ENCODE data around the gene COG1. TPM values are rescaled to one million over a fixed set of nuclear protein-coding genes. Genes with fewer than 3 reads are reported as not detected.
A peak's percentile ranks its signal among the peaks of the same experiment; 100 is the strongest.
"Not testable (repeated sequence)": the region's sequence is repeated elsewhere in the genome, so short reads cannot be mapped to it uniquely, and the experiment has no call there.

COG1 gene
- total RNA-seq, 1 experiment from 2014 or later: 24.1 TPM

- Histone ChIP-seq H3K4me2 (ENCODE audit: low read length) (no peak overlapping the region), H3K9me3 (ENCODE audit: low read length) (no peaks in the 10 kb centered on the region), H3K4me3 (ENCODE audit: low read length) (no peak overlapping the region), H3K9ac (ENCODE audit: low read length) (no peak overlapping the region), H3F3A (ENCODE audit: low read length, unreplicated experiment) (no peaks in the 10 kb centered on the region), H3K27ac (ENCODE audit: low read length) (no peak overlapping the region), H3K27me3 (ENCODE audit: low read length) (no peaks in the 10 kb centered on the region), H4K20me1 (ENCODE audit: low read length) (no peaks in the 10 kb centered on the region), H3K9me2 (replicated peaks; ENCODE audit: low read length) (no peaks in the 10 kb centered on the region), H2AFZ (ENCODE audit: low read length) (no peak overlapping the region), H3K36me3 (ENCODE audit: low read depth, low read length) (no peaks in the 10 kb centered on the region), H3K79me2 (ENCODE audit: low read length) (no peaks in the 10 kb centered on the region), H3K4me1 (ENCODE audit: insufficient read depth, low read length) (peaks cover 4% of the 10 kb centered on the region; the same call in 1 of the 2 replicates)
- ATAC-seq: no peak
- DNase-seq: no peak
- BruUV-seq (replicated peaks): no TSS peak
- intact Hi-C loops (cut with micrococcal nuclease): no loop called here
- ChIA-PET POLR2A (ENCODE audit: unreplicated experiment) (no interaction called here), CTCF (no interaction called here)
- TF ChIP-seq EZH2 (IDR thresholded peaks at IDR 0.05; ENCODE audit: low read length, unreplicated experiment): no peak
- no peak for TF ChIP-seq EZH2phosphoT487 (IDR thresholded peaks at IDR 0.05; ENCODE audit: borderline replicate concordance, low read length)
- no peak for TF ChIP-seq CTCF (conservative IDR thresholded peaks at IDR 0.05; ENCODE audit: low read depth, low read length)
These were observed 47.2 kb upstream of the COG1 start for GRCh38 chr17:73145641-73146040.

- H3K4me1 ChIP-seq (ENCODE audit: insufficient read depth, low read length); H4K20me1 ChIP-seq (ENCODE audit: low read length); H3K9me2 ChIP-seq (replicated peaks; ENCODE audit: low read length); BruUV-seq (replicated peaks); H3K9ac ChIP-seq (ENCODE audit: low read length); H3K9me3 ChIP-seq (ENCODE audit: low read length); H3K36me3 ChIP-seq (ENCODE audit: low read depth, low read length); POLR2A ChIA-PET (ENCODE audit: unreplicated experiment); DNase-seq; H3F3A ChIP-seq (ENCODE audit: low read length, unreplicated experiment); H2AFZ ChIP-seq (ENCODE audit: low read length); CTCF ChIA-PET; intact Hi-C loops (cut with micrococcal nuclease); ATAC-seq; H3K4me3 ChIP-seq (ENCODE audit: low read length); H3K4me2 ChIP-seq (ENCODE audit: low read length); H3K79me2 ChIP-seq (ENCODE audit: low read length); H3K27me3 ChIP-seq (ENCODE audit: low read length); H3K27ac ChIP-seq (ENCODE audit: low read length): not testable (repeated sequence)
These were observed 45.1 kb upstream of the COG1 start for GRCh38 chr17:73147791-73148190.

GRCh38 chr17:73148540-73149334 lies 44.1 kb upstream of the COG1 start:
- no peak overlapping the region for H3K9ac ChIP-seq (ENCODE audit: low read length)
- TF ChIP-seq CTCF (conservative IDR thresholded peaks at IDR 0.05; ENCODE audit: low read depth, low read length) (no peak), EZH2 (IDR thresholded peaks at IDR 0.05; ENCODE audit: low read length, unreplicated experiment) (no peak), EZH2phosphoT487 (IDR thresholded peaks at IDR 0.05; ENCODE audit: borderline replicate concordance, low read length) (no peak)
- no peak for ATAC-seq
- BruUV-seq (replicated peaks): no TSS peak
- H3K27ac ChIP-seq (ENCODE audit: low read length): no peak overlapping the region
- intact Hi-C loops (cut with micrococcal nuclease): no loop called here
- DNase-seq: peak; percentile 53
- H2AFZ ChIP-seq (ENCODE audit: low read length): no peak overlapping the region
- no peaks in the 10 kb centered on the region for H3K79me2 ChIP-seq (ENCODE audit: low read length)
- H3K36me3 ChIP-seq (ENCODE audit: low read depth, low read length): no peaks in the 10 kb centered on the region
- H4K20me1 ChIP-seq (ENCODE audit: low read length): no peaks in the 10 kb centered on the region
- ChIA-PET POLR2A (ENCODE audit: unreplicated experiment) (no interaction called here), CTCF (no interaction called here)
- H3K4me1 ChIP-seq (ENCODE audit: insufficient read depth, low read length): no peaks in the 10 kb centered on the region
- H3K4me2 ChIP-seq (ENCODE audit: low read length): no peak overlapping the region
- no peaks in the 10 kb centered on the region for H3K9me2 ChIP-seq (replicated peaks; ENCODE audit: low read length)
- H3F3A ChIP-seq (ENCODE audit: low read length, unreplicated experiment): no peaks in the 10 kb centered on the region
- no peak overlapping the region for H3K4me3 ChIP-seq (ENCODE audit: low read length)
- H3K9me3 ChIP-seq (ENCODE audit: low read length): no peaks in the 10 kb centered on the region
- H3K27me3 ChIP-seq (ENCODE audit: low read length): no peaks in the 10 kb centered on the region

GRCh38 chr17:73150622-73151300 lies 42.1 kb upstream of the COG1 start:
- not testable (repeated sequence) for BruUV-seq (replicated peaks)

More at GRCh38 chr17:73150622-73151300, 42.1 kb upstream of the COG1 start:
- H3K27ac ChIP-seq (ENCODE audit: low read length); CTCF ChIA-PET; intact Hi-C loops (cut with micrococcal nuclease); H3K4me3 ChIP-seq (ENCODE audit: low read length); POLR2A ChIA-PET (ENCODE audit: unreplicated experiment); H3K9me3 ChIP-seq (ENCODE audit: low read length); H4K20me1 ChIP-seq (ENCODE audit: low read length); H3K4me1 ChIP-seq (ENCODE audit: insufficient read depth, low read length); DNase-seq; H3K36me3 ChIP-seq (ENCODE audit: low read depth, low read length); H3K9ac ChIP-seq (ENCODE audit: low read length); H3K9me2 ChIP-seq (replicated peaks; ENCODE audit: low read length); H3K27me3 ChIP-seq (ENCODE audit: low read length); H3K79me2 ChIP-seq (ENCODE audit: low read length); ATAC-seq; H2AFZ ChIP-seq (ENCODE audit: low read length); H3K4me2 ChIP-seq (ENCODE audit: low read length); H3F3A ChIP-seq (ENCODE audit: low read length, unreplicated experiment): not testable (repeated sequence)
